ENCODE data around the gene ABHD15. TPM values are rescaled to one million over a fixed set of nuclear protein-coding genes. Genes with fewer than 3 reads are reported as not detected.
"Not testable (repeated sequence)": the region's sequence is repeated elsewhere in the genome, so short reads cannot be mapped to it uniquely, and the experiment has no call there.

The ABHD15 gene
- total RNA-seq, 2 experiments from 2014 or later = 16.9 to 18.0 TPM

DNA sequence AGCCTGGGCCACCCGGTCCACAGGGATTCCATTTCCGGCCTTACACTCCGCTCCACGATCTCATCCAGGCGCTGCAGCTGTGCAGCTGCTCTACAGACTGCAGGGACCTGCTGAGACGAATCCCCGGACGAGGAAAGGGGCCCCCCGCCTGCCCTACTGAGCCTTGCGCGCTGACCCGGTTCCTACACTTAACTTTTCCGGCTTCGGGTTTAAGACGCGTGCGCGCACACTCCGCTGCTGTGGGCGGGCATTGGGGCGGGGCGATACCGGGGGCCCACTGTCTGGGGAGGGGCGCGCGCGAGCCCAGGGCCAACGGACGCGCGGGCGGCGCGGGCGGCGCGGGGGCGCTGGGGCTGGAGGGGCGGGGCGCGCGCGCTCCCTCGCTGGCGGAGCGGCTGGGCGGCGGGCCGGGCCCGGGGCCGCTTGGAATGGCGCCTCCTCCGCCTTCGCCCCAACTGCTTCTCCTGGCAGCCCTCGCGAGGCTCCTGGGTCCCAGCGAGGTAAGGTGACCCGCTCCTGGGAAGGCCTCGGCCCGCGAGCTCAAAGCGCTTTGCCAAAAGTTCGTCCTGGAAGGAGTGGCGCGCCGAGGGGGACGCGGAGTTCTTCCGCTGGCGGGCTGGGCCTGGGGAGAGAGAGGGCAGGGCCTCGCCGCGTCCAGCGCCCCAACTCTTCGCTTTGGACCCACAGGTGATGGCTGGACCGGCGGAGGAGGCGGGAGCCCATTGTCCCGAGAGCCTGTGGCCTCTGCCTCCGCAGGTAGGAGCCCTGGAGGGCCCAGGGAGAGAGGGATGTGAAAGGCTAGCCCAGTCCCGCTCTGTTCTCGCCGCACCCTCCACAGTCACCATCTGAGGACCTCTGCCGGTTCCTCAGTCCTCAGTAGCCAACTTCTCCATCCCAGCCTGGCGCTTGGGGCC lies 1.8 kb upstream of the ABHD15 start, which contains the start of gene TP53I13:
Gene TP53I13 (plus strand): TSS at position 371 of the 914 bp plus-strand sequence. CDS start 58 bp downstream, at position 429.
- no peaks in the 10 kb centered on the region for H3K9me3 Mint-ChIP-seq
- H3K27me3 Mint-ChIP-seq = no peaks in the 10 kb centered on the region
- peaks cover 16% of the 10 kb centered on the region for H3K36me3 Mint-ChIP-seq (ENCODE audit: low read depth)
- DNase-seq = peak; percentile 91
- H3K4me3 Mint-ChIP-seq = peak within 1 kb of the TSS; percentile 95
- peaks cover 33% of the 10 kb centered on the region for H3K4me1 Mint-ChIP-seq
- ChIA-PET CTCF (interaction anchor here (0.6 to 7.7 kb wide), 12 partner anchors 11 to 199 kb away, joined by 3 to 77 read pairs (median 4); partner anchors contain the start of gene ANKRD13B), POLR2A (no interaction called here)
- peak within 1 kb of the TSS; percentile 97 for H3K27ac Mint-ChIP-seq

DNA sequence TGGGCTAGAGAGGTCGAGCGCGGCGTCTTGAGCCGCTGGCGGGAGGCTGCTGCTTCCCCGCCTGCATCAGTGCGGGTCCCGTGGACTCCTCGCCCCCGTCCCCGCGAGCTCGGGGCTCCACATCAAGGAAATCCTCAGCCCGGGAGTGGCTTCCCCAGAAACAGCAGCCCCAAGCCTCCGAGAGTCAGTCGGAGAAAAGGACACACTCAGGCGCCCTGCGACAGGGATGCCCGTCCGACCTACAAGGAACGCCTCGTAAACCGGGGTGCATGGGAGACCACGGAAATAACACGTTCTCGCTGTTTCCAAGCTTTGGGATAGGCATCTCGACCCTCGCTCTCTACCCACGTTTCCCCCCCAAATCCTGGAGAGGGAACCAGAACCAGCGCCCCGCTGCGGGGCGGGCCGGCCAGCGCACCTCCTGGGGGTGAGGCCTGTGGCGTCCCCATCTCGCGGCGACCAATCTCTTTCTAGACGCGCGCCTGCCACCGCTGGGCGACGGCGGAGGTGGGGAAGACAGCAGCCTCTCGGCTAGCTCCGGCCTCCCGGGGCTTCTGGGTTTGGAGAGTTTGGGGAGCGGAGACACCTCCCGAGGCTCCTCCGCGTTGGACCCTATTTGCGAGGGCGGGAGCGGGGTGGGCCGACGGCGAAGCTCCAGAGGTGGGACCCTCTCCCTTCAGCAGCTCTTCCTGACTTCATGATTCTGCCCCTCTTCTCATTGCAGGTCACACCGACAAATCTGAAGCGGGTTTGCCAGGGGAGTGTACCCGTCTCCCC lies 905 bp upstream of the ABHD15 start:
- Mint-ChIP-seq H3K4me3 (peak overlapping the region; percentile 95), H3K27me3 (no peaks in the 10 kb centered on the region), H3K36me3 (ENCODE audit: low read depth) (peaks cover 13% of the 10 kb centered on the region), H3K9me3 (no peaks in the 10 kb centered on the region), H3K4me1 (peaks cover 36% of the 10 kb centered on the region), H3K27ac (peak overlapping the region; percentile 97)
- DNase-seq = peak; percentile 82
- ChIA-PET POLR2A (no interaction called here), CTCF (interaction anchor here (1.0 to 7.7 kb wide), 11 partner anchors 12 to 198 kb away, joined by 3 to 77 read pairs (median 4); partner anchors contain the start of gene ANKRD13B)

DNA sequence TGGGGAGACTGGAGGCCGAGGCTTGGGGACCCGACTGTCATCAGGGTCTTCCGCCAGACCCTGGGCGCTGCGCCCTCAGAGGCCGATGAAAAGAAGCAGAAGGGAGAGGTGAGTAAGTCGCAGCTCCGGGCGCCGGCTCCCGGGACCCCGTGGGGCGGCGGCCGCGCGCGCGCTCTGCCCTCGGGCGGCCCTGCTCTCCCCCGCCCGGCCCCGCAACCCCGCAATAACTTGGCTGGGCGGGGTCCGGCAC lies 392 bp upstream of the ABHD15 start:
- H3K9me3 Mint-ChIP-seq = no peaks in the 10 kb centered on the region
- CTCF ChIA-PET = interaction anchor here (1.0 to 7.7 kb wide), 7 partner anchors 11 to 198 kb away, joined by 3 to 77 read pairs (median 10); partner anchors contain the start of gene ANKRD13B
- peaks cover 18% of the 10 kb centered on the region for H3K36me3 Mint-ChIP-seq (ENCODE audit: low read depth)
- peak overlapping the region; percentile 95 for H3K4me3 Mint-ChIP-seq
- H3K27me3 Mint-ChIP-seq = no peaks in the 10 kb centered on the region
- H3K27ac Mint-ChIP-seq = peak overlapping the region; percentile 97
- POLR2A ChIA-PET = interaction anchor here (0.6 kb wide), 1 partner anchor 9 kb away, joined by 3 read pairs; no protein-coding TSS in a partner anchor
- no peak for DNase-seq
- H3K4me1 Mint-ChIP-seq = peaks cover 39% of the 10 kb centered on the region

DNA sequence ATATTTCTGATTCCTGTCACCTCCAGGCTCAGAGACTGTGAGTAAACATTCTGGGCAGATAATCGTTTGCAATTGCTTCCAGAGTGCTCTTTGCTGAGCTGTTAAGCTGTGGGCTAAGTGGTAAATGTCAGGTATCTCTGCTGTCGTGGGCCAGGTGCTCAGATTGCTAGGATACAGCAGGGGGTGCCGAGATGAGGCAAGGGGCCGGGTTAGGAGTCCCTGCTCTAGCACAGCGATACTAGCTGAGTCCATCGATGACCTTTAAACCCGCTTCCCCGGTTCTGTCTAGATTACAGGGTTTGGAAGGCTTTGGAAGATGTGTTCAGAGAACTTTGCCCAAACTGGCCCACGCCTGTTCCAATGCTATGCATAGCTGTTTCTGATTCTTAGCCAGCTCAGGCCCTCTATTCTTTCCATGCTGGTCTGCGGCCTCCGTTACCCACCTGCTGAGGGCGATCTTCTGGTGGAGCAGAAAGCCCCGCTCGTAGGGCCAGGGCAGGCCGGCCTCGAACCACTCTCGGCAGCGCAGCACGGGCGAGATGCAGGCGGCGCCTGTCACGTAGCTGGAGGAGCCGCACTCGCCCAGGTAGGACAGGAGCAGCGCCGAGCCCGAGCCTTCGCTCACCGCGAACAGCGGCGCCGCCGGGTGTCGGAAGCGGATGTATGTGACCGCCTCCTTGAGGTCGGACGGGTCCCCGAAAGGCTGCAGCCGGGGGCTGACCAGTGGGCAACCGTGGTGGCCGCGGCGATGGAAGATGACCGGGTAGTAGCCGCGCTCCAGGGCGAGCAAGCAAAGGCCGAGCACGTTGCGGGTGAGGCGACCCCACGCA lies 979 bp downstream of the ABHD15 start:
- Mint-ChIP-seq H3K36me3 (ENCODE audit: low read depth) (peaks cover 27% of the 10 kb centered on the region), H3K27ac (peak overlapping the region; percentile 92), H3K4me3 (peak overlapping the region; percentile 89), H3K4me1 (peaks cover 42% of the 10 kb centered on the region), H3K9me3 (no peaks in the 10 kb centered on the region), H3K27me3 (no peaks in the 10 kb centered on the region)
- ChIA-PET CTCF (interaction anchor here (0.5 to 7.7 kb wide), 5 partner anchors 10 to 946 kb away, joined by 3 to 77 read pairs (median 10); partner anchors contain the start of gene ANKRD13B), POLR2A (interaction anchor here (0.6 to 1.0 kb wide), 3 partner anchors 10 to 1445 kb away, joined by 3 to 5 read pairs (median 3); no protein-coding TSS in a partner anchor)
- peak; percentile 69 for DNase-seq

DNA sequence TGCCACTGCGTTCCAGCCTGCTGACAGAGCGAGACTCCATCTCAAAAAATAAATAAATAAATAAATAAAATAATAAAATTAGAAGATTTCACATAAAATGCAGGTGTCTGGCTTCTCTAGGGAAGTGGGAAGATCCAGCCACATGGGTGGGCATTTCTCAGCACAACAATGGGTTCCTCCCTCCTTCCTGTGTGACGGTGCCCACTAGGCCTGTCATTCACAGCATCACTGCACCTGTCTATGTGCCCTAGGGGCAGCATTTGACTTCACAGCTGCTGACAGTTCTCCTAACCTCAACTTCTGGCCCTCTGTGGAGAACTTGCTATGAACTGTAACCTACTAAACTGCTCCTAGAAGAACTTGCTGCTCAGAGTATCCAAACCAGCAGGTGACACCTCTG lies 3.0 kb downstream of the ABHD15 start:
- Mint-ChIP-seq H3K4me1 (peaks cover 36% of the 10 kb centered on the region), H3K27me3 (no peaks in the 10 kb centered on the region), H3K9me3 (no peaks in the 10 kb centered on the region), H3K36me3 (ENCODE audit: low read depth) (peaks cover 28% of the 10 kb centered on the region), H3K4me3 (no peak overlapping the region), H3K27ac (no peak overlapping the region)
- no peak for DNase-seq
- ChIA-PET POLR2A (no interaction called here), CTCF (interaction anchor here (0.6 kb wide), 1 partner anchor 171 kb away, joined by 3 read pairs; no protein-coding TSS in a partner anchor)

DNA sequence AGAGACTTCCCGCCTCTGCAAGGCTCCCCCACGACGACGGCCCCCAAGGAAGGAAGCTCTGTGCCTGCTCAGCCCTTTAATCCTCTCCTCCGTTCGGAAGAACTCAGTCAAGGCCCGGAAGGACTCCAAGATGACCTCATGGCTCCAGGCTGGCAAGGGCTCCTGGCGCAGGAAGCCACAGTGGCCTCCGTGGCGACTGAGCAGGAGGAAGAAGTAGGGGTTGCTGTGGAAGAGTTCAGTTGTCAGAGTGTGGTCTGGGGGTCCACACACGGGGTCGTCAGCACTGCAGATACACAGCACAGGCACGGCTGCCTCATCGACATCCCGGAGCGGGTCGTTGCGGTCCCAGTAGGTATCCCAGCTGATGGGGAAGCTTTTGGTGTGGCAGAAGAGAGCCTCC lies 4.2 kb downstream of the ABHD15 start:
- CTCF ChIA-PET = interaction anchor here (0.6 to 1.6 kb wide), 2 partner anchors 10 to 162 kb away, joined by 3 to 4 read pairs; no protein-coding TSS in a partner anchor
- DNase-seq = no peak
- H3K27ac Mint-ChIP-seq = no peak overlapping the region
- POLR2A ChIA-PET = no interaction called here
- H3K36me3 Mint-ChIP-seq (ENCODE audit: low read depth) = peaks cover 28% of the 10 kb centered on the region
- H3K9me3 Mint-ChIP-seq = no peaks in the 10 kb centered on the region
- H3K27me3 Mint-ChIP-seq = no peaks in the 10 kb centered on the region
- peaks cover 42% of the 10 kb centered on the region for H3K4me1 Mint-ChIP-seq
- H3K4me3 Mint-ChIP-seq = no peak overlapping the region

DNA sequence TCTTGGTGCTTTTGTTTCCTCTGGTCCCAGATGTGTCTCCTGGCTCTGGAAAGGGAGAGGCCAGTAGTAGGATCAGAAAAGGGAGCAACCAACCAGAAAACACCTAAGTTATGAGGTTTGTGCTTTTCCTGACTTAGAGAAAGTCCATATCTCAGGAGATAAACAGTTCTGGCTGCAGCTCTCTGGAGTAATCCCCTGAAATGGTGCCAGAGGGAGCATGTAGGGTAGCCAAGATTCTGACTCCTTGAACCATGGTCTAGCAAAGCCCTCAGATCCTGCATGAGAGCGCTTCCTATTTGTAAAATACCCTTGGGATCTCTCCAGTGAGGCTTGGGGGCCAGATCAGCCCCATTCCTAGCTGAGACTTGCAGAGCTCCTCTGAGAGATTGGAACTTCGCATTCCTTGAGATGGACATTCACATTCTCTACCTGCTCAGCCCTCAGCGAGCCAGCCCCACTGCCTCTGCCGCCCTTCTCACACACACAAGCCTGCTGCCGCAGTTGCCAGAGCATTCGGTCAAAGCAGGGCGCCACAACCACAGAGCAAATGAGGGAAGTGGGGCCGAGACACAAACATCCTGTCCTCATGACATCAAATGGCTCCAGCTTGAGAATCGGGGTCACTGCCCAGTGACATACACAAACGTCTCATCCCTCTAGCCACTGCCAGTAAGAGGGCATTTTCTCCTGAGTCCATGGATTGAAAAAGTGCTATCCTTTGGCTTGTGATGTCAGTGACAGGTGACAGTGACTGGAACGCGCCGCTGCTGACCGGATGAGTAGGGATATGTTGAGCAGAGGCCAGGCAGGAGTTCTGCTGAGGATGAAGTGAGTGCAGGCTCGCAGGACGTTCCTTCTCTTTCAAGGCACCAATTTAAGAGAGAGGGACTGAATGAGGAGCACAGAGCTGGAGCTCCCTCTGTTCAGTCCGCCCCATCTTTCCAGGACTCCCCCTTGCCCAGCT lies 5.0 kb downstream of the ABHD15 start:
- H3K27me3 Mint-ChIP-seq = no peaks in the 10 kb centered on the region
- CTCF ChIA-PET = interaction anchor here (0.6 to 1.6 kb wide), 4 partner anchors 11 to 503 kb away, joined by 3 to 4 read pairs (median 4); no protein-coding TSS in a partner anchor
- DNase-seq = no peak
- H3K9me3 Mint-ChIP-seq = no peaks in the 10 kb centered on the region
- H3K4me1 Mint-ChIP-seq = peaks cover 50% of the 10 kb centered on the region
- POLR2A ChIA-PET = no interaction called here
- H3K27ac Mint-ChIP-seq = no peak overlapping the region
- H3K36me3 Mint-ChIP-seq (ENCODE audit: low read depth) = peaks cover 28% of the 10 kb centered on the region
- no peak overlapping the region for H3K4me3 Mint-ChIP-seq

DNA sequence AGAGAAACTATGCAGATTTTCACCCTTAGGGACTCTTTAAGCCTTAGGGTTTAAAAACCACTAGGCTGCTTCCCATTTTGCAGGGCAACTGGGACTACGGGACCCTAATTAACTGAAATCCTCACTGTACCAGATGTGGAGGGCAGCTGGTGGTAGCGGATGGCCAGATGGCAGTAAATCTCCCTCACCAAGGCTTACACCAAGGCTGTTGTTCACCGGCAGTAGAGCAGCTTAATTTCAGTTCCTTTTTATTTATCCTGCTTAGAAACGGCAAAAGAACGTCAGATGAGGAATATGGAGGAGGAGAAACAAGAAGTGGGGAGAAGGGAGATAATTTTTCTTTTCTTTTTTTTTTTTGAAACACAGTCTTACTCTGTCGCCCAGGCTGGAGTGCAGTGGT lies 6.5 kb downstream of the ABHD15 start:
- no peak overlapping the region for H3K27ac Mint-ChIP-seq
- CTCF ChIA-PET = interaction anchor here (0.6 to 1.4 kb wide), 3 partner anchors 57 to 915 kb away, joined by 3 to 4 read pairs (median 4); partner anchors contain the start of gene BLTP2
- peaks cover 28% of the 10 kb centered on the region for H3K36me3 Mint-ChIP-seq (ENCODE audit: low read depth)
- no peaks in the 10 kb centered on the region for H3K27me3 Mint-ChIP-seq
- H3K4me3 Mint-ChIP-seq = no peak overlapping the region
- peaks cover 43% of the 10 kb centered on the region for H3K4me1 Mint-ChIP-seq
- no peaks in the 10 kb centered on the region for H3K9me3 Mint-ChIP-seq
- DNase-seq = no peak
- POLR2A ChIA-PET = no interaction called here

DNA sequence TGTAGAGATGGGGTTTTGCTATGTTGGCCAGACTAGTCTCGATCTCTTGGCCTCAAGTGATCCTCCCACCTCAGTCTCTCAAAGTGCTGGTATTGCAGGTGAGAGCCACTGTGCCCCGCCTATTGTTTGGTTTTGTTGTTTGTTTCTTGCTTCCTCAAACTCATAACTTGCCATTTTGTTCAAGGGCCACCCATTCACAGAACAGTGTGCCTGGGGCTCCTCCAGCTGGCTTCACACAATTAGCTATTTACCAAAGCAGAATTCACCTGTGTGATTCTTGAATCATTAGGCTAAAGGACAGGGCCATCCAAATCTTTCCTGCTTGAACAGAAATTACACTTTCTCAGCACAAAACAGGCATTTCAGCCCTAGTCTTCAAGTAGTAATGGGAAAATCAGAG lies 7.2 kb downstream of the ABHD15 start:
- no peak overlapping the region for H3K27ac Mint-ChIP-seq
- H3K4me3 Mint-ChIP-seq = no peak overlapping the region
- DNase-seq = no peak
- H3K9me3 Mint-ChIP-seq = no peaks in the 10 kb centered on the region
- H3K36me3 Mint-ChIP-seq (ENCODE audit: low read depth) = peaks cover 26% of the 10 kb centered on the region
- ChIA-PET CTCF (interaction anchor here (1.0 kb wide), 1 partner anchor 185 kb away, joined by 3 read pairs; no protein-coding TSS in a partner anchor), POLR2A (no interaction called here)
- no peaks in the 10 kb centered on the region for H3K27me3 Mint-ChIP-seq
- H3K4me1 Mint-ChIP-seq = peaks cover 40% of the 10 kb centered on the region

DNA sequence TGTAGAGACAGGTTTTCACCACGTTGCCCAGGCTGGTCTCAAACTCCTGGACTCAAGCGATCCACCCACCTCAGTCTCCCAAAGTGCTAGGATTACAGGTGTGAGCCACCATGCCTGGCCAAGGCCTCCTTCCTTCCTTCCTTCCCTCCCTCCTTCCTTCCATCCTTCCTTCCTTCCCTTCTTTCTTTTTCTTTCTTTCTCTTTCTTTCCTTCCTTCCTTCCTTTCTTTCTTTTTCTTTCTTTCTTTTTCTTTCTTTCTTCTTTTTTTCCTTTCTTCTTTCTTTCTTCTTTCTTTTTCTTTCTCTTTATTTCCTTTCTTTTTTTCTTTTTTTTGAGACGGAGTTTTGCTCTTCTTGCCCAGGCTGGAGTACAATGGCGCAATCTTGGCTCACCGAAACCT lies 8.7 kb downstream of the ABHD15 start:
- ChIA-PET POLR2A (interaction anchor here (0.7 kb wide), 1 partner anchor 9 kb away, joined by 3 read pairs; the partner anchor contains the start of gene ABHD15), CTCF (interaction anchor here (0.7 kb wide), 1 partner anchor 366 kb away, joined by 6 read pairs; no protein-coding TSS in a partner anchor)
- not testable (repeated sequence) for H3K27me3 Mint-ChIP-seq, H3K4me3 Mint-ChIP-seq, H3K9me3 Mint-ChIP-seq, DNase-seq, H3K27ac Mint-ChIP-seq
- H3K4me1 Mint-ChIP-seq = peaks cover 31% of the 10 kb centered on the region
- H3K36me3 Mint-ChIP-seq (ENCODE audit: low read depth) = peaks cover 21% of the 10 kb centered on the region

DNA sequence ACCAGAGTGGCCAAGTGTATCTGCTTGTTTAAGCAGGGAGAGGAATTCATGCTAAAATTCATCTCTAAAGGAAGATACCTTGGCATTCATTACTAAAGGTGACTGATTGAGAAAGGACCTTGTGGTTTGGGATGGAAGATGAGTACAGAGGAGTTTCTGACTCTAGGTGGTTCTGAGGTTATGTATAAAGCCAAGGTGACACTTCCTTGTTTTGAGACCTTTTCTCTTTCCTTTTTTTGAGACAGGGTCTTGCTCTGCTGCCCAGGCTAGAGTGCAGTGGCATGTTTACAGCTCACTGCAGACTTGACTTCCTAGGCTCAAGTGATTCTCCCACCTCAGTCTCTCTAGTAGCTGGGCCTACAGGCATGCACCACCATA lies 9.1 kb downstream of the ABHD15 start:
- peak overlapping the region; percentile 46 for H3K27ac Mint-ChIP-seq
- H3K4me3 Mint-ChIP-seq = no peak overlapping the region
- peaks cover 28% of the 10 kb centered on the region for H3K4me1 Mint-ChIP-seq
- ChIA-PET CTCF (interaction anchor here (0.6 kb wide), 1 partner anchor 423 kb away, joined by 3 read pairs; no protein-coding TSS in a partner anchor), POLR2A (interaction anchor here (0.7 kb wide), 1 partner anchor 9 kb away, joined by 3 read pairs; the partner anchor contains the start of gene ABHD15)
- peaks cover 19% of the 10 kb centered on the region for H3K36me3 Mint-ChIP-seq (ENCODE audit: low read depth)
- no peak for DNase-seq
- H3K9me3 Mint-ChIP-seq = no peaks in the 10 kb centered on the region
- H3K27me3 Mint-ChIP-seq = no peaks in the 10 kb centered on the region

All from activated CD4-positive, alpha-beta T cell treated with anti-CD3 and anti-CD28 coated beads, Interleukin-2, amount 10 ng/mL, durations not matched to agents 7 days and 5 days (primary cell).